Measurements from ENCODE around the gene MRPL38.
"Not testable (repeated sequence)": the region's sequence is repeated elsewhere in the genome, so short reads cannot be mapped to it uniquely, and the experiment has no call there.

Gene MRPL38

DNA sequence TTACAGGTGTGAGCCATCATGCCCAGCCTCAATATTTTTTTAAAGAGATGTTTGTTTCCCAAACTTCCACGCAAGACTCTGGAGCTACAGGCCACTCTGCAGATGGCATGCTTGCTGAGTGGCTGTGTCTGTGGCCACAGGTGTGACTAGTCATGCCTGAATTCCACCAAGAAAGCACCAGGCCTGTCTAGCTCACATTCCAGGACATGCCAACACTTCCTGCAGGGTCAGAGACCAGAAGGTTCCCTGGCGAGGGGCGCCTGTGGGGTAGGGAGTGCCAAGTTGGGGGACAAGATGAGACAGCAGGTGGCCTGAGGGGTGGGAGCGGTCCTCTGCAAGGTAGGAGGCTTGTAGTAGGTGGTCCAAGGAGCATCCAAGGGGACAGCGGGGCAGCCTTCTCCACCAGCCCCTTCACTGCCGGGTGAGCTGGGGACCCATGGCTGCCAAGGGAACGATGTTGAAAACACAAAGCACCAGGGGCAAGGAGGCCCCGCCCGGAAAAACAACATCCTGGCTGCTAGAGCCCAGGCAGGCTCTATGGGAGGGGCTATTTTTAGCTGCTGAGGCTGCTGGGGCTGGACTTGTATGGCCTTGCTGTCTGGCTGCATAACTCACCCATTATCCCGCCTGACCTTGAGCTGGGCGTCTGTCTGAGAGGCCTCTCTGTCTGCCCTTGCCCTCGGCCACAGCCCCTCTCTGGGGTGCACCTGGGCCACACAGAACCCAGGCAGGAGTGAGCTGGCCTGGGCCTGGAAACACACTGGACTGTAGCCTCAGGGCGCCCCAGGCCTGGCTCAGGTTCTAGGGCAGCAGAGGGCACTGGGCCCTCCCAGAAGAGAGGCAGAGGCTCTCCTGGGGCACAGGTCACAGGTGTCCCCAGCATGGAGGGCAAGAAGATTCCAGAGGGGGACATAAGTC, 32.0 kb downstream of the MRPL38 start:
- Histone ChIP-seq H3K9me3 (no peaks in the 10 kb centered on the region), H3K27ac (peak overlapping the region; percentile 80), H3K4me3 (no peak overlapping the region), H3K4me2 (peak overlapping the region; percentile 88), H3K36me3 (no peaks in the 10 kb centered on the region), H3K27me3 (peaks cover 20% of the 10 kb centered on the region), H3K9ac (peak overlapping the region; percentile 62), H4K20me1 (no peaks in the 10 kb centered on the region), H3K4me1 (peaks cover 62% of the 10 kb centered on the region)
- TF ChIP-seq Cebpa-rat (IDR thresholded peaks at IDR 0.05): no peak

DNA sequence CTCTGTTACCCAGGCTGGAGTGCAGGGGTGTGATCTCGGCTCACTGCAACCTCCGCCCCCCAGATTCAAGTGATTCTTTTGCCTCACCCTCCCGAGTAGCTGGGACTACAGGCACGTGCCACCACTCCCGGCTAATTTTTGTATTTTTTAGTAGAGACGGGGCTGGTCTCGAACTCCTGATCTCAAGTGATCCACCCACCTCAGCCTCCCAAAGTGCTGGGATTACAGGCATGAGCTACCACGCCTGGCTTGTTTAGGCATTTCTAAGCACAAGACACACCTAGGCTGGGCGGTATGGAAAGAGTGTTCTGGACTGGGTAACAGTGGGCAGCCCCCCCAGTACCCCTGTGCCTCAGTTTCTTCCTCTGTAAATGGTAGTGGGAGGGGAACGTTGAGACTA, 34.5 kb downstream of the MRPL38 start:
- not testable (repeated sequence) for H3K36me3 ChIP-seq, H3K27me3 ChIP-seq, H3K4me3 ChIP-seq, H3K4me2 ChIP-seq, H4K20me1 ChIP-seq, H3K27ac ChIP-seq, H3K9ac ChIP-seq, H3K9me3 ChIP-seq
- peaks cover 49% of the 10 kb centered on the region for H3K4me1 ChIP-seq

DNA sequence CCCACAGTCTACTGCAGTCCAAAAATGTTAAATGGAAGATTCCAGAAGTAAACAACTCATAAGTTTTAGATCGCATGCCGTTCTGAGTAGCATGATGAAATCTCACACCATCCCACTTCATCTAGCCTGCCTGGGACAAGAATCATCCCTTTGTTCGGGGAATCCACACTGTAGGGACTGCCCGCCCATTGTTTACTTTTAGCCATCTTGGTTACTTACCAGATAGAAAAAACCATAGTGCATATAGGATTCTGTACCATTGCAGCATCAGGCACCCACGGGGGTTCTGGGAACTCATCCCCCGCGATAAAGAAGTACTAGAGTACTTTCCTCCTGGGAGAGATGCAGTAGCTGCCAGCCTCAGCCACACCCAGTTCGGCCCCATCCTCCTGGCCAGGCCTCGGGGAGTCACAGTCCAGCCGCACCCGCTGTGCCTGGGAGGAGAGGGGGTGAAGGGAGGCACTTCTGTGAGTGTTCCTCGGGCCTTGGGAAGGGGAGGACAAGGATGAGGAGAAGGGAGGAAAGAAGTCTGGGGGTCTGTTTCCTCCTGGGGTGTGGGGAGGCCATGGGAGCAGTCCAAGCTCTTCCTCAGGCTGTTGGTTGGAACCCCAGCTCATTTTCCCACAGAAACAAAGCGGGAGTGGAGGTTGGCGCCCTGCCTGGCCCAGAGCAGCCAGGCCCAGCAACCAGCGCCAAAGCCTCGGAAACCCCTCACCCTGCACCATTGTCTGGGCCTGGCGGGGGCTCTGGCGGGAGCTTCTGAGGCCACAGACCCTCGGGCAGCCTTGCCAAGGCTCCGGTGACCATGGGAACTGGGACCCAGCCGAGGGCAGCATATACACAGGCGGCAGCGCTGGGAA, 35.2 kb downstream of the MRPL38 start:
- no peaks in the 10 kb centered on the region for H4K20me1 ChIP-seq
- H3K9me3 ChIP-seq: no peaks in the 10 kb centered on the region
- no peaks in the 10 kb centered on the region for H3K27me3 ChIP-seq
- no peaks in the 10 kb centered on the region for H3K36me3 ChIP-seq
- H3K9ac ChIP-seq: no peak overlapping the region
- H3K4me2 ChIP-seq: no peak overlapping the region
- TF ChIP-seq Cebpa-rat (IDR thresholded peaks at IDR 0.05): no peak
- no peak overlapping the region for H3K27ac ChIP-seq
- peaks cover 49% of the 10 kb centered on the region for H3K4me1 ChIP-seq
- H3K4me3 ChIP-seq: no peak overlapping the region

DNA sequence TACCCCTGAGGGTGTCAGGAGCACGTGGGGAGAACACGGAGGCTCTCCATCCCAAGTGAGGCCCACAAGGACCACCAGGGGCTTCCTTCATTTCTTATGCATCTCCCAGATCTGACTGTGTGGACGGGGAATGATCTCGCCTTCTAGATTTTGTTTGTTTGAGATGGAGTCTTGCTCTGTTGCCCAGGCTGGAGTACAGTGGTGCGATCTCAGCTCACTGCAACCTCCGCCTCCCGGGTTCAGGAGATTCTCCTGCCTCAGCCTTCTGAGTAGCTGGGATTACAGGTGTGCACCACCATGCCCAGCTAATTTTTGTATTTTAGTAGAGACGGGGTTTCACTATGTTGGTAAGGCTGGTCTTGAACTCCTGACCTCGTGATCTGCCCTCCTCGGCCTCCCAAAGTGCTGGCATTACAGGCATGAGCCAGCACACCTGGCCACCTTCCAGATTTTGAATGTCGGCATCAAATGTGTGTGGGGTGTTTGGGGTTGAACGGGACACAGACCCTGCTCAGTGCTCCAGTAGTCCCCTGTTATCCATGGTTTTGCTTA, 35.9 kb downstream of the MRPL38 start:
- not testable (repeated sequence) for H3K36me3 ChIP-seq, H3K9me3 ChIP-seq, H4K20me1 ChIP-seq, H3K9ac ChIP-seq, H3K27me3 ChIP-seq, H3K4me3 ChIP-seq, H3K4me2 ChIP-seq, H3K27ac ChIP-seq
- H3K4me1 ChIP-seq: peaks cover 55% of the 10 kb centered on the region

- H3K36me3 ChIP-seq, H3K9me3 ChIP-seq, H3K4me3 ChIP-seq, H3K27me3 ChIP-seq, H3K9ac ChIP-seq, H4K20me1 ChIP-seq: not testable (repeated sequence)
- peak overlapping the region; percentile 78 for H3K27ac ChIP-seq
- peaks cover 56% of the 10 kb centered on the region for H3K4me1 ChIP-seq
- peak overlapping the region; percentile 69 for H3K4me2 ChIP-seq
These were observed 39.1 kb downstream of the MRPL38 start for GRCh38 chr17:75865404-75866188.

- Histone ChIP-seq H3K4me2 (peak overlapping the region; percentile 69), H3K4me1 (peaks cover 56% of the 10 kb centered on the region), H3K27ac (peak overlapping the region; percentile 78)
- H3K9me3 ChIP-seq, H3K36me3 ChIP-seq, H3K27me3 ChIP-seq, H4K20me1 ChIP-seq, H3K9ac ChIP-seq, H3K4me3 ChIP-seq: not testable (repeated sequence)
These were observed 39.8 kb downstream of the MRPL38 start for GRCh38 chr17:75864887-75865286.

- Histone ChIP-seq H3K4me3 (no peak overlapping the region), H3K27ac (peak overlapping the region; percentile 78), H3K4me2 (peak overlapping the region; percentile 69), H3K36me3 (no peaks in the 10 kb centered on the region), H3K27me3 (no peaks in the 10 kb centered on the region), H3K9me3 (no peaks in the 10 kb centered on the region), H3K4me1 (peaks cover 51% of the 10 kb centered on the region), H3K9ac (no peak overlapping the region), H4K20me1 (no peaks in the 10 kb centered on the region)
- no peak for TF ChIP-seq Cebpa-rat (IDR thresholded peaks at IDR 0.05)
These were observed 40.2 kb downstream of the MRPL38 start for GRCh38 chr17:75864448-75864871.

GRCh38 chr17:75861927-75862317, 42.8 kb downstream of the MRPL38 start:
- Histone ChIP-seq H3K9ac (no peak overlapping the region), H3K27me3 (no peaks in the 10 kb centered on the region), H3K27ac (no peak overlapping the region), H3K36me3 (no peaks in the 10 kb centered on the region), H3K9me3 (no peaks in the 10 kb centered on the region), H3K4me1 (peaks cover 68% of the 10 kb centered on the region), H3K4me2 (no peak overlapping the region), H4K20me1 (no peaks in the 10 kb centered on the region), H3K4me3 (no peak overlapping the region)
- TF ChIP-seq Cebpa-rat (IDR thresholded peaks at IDR 0.05): no peak

DNA sequence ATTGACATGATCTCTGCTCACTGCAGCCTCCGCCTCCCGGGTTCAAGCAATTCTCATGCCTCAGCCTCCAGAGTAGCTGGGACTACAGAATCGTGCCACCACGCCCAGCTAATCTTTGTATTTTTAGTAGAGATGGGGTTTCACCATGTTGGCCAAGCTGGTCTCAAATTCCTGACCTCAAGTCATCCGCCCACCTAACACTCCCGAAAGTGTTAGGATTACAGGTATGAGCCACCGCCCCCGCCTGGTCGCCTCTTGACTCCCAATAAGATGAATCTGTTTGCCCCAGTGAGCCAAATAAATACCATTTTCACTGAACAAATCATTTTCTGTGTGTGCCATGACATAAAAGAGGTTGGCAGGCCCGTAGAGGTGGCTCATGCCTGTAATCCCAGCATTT, 45.3 kb downstream of the MRPL38 start:
- not testable (repeated sequence) for H3K27me3 ChIP-seq, H3K9ac ChIP-seq, H3K9me3 ChIP-seq, H3K36me3 ChIP-seq, H3K27ac ChIP-seq, H3K4me3 ChIP-seq, H3K4me2 ChIP-seq, H4K20me1 ChIP-seq
- H3K4me1 ChIP-seq: peaks cover 59% of the 10 kb centered on the region

Data from BLaER1 (cell line).